A673 (cell line): ENCODE results near the gene CXXC4. TPM values are rescaled to one million over a fixed set of nuclear protein-coding genes. Genes with fewer than 3 reads are reported as not detected.

Experiments used
- BruUV-seq: library from RNA; stranded (reverse); fragments of 400-500 nt; replicated peaks from 2 replicates; lab custom pipeline; 2021; lab: Mats Ljungman, UMichigan
- CTCF ChIA-PET: fragments of 300-600 bp; sonication (Branson Sonifier 250); formaldehyde crosslinking; loops from one replicate; lab custom pipeline; 2022; ENCODE audit warnings: antibody characterized with exemption; lab: Charles Lee
- POLR2A ChIA-PET: fragments of 300-600 bp; sonication (Branson Sonifier 250); formaldehyde crosslinking; loops from one replicate; lab custom pipeline; 2022; ENCODE audit warnings: antibody characterized with exemption; ENCODE audit not compliant: low non-redundant PET; lab: Charles Lee
- DNase-seq: peaks from one replicate; pipeline ENCODE4 v3.0.0-alpha.2; 2015; ENCODE audit warnings: low spot score
- H3K27ac ChIP-seq: fragments of 200-600 bp; sonication (generic); 2 replicates; pipeline ENCODE4 v1.5.1; 2016; ENCODE audit warnings: mixed run types, low read depth, mild to moderate bottlenecking, mixed read lengths, antibody characterized with exemption, low read length; ENCODE audit not compliant: poor library complexity, severe bottlenecking
- H3K27me3 ChIP-seq: fragments of 200-600 bp; sonication (generic); replicated peaks from 2 replicates; pipeline ENCODE4 v1.6.1; 2017; ENCODE audit warnings: mixed run types, low read depth, mild to moderate bottlenecking, mixed read lengths, antibody characterized with exemption, low read length; ENCODE audit not compliant: insufficient read depth, poor library complexity
- H3K36me3 ChIP-seq: fragments of 200-600 bp; sonication (generic); 2 replicates; pipeline ENCODE4 v1.6.1; 2016; ENCODE audit warnings: mixed run types, mild to moderate bottlenecking, mixed read lengths, antibody characterized with exemption, low read length; ENCODE audit not compliant: insufficient read depth, poor library complexity, severe bottlenecking
- H3K4me1 ChIP-seq: fragments of 200-600 bp; sonication (generic); 2 replicates; pipeline ENCODE4 v1.6.1; 2017; ENCODE audit warnings: mixed run types, mild to moderate bottlenecking, mixed read lengths, antibody characterized with exemption, low read length; ENCODE audit not compliant: insufficient read depth, poor library complexity, severe bottlenecking
- H3K4me3 ChIP-seq: fragments of 200-600 bp; sonication (generic); 2 replicates; pipeline ENCODE4 v1.5.1; 2016; ENCODE audit warnings: low read depth, mixed run types, mild to moderate bottlenecking, mixed read lengths, low read length; ENCODE audit not compliant: poor library complexity, severe bottlenecking
- H3K9me3 ChIP-seq: fragments of 200-600 bp; sonication (generic); 2 replicates; pipeline ENCODE4 v1.6.1; 2016; ENCODE audit warnings: mixed run types, low read depth, mild to moderate bottlenecking, mixed read lengths, antibody characterized with exemption, low read length; ENCODE audit not compliant: poor library complexity, severe bottlenecking
- CTCF ChIP-seq: fragments of 300-800, 200-600 bp; sonication (generic); conservative IDR thresholded peaks from 2 replicates; pipeline ENCODE4 v1.5.1; 2017; ENCODE audit warnings: low read depth, mild to moderate bottlenecking, antibody characterized with exemption, low read length, moderate library complexity, mixed read lengths
- EZH2 ChIP-seq: fragments of 200-600 bp; sonication (generic); IDR thresholded peaks from 2 replicates; pipeline ENCODE4 v1.6.1; 2017; ENCODE audit warnings: borderline replicate concordance, low read depth, mild to moderate bottlenecking, mixed read lengths, antibody characterized with exemption, low read length; ENCODE audit not compliant: poor library complexity, severe bottlenecking
- intact Hi-C: fragments of 100-400 bp; cut with micrococcal nuclease; formaldehyde crosslinking; loops from one replicate; pipeline ENCODE4 v1.10.0; 2022; ENCODE audit not compliant: unreplicated experiment
- total RNA-seq: library from RNA; stranded (reverse); gene quantifications from 2 replicates; pipeline ENCODE4 v1.2.3, GENCODE V29; 2021

Gene CXXC4
- total RNA-seq, 1 experiment from 2014 or later, result 1.8 TPM

DNA sequence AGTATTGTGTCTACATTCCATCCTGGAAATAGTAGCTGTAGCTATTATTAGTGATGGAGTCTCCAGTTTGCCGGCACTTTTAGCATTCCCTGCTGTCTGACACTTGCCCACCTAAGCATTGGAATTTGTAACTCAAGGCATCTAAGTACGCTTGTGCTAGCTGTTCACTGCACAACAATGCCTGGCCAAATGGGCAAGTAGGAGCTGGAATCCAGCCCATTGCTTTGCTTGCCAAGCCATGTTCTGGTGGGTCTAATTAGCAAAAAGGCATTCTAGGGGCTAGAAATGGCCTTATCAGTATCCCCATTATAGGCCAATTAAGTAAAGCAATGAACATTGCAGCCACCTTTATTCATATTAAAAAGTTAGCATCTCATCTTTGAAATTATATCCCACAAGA, 7.8 kb upstream of the CXXC4 start:
- POLR2A ChIA-PET, result no interaction called here
- CTCF ChIA-PET, result no interaction called here
- no TSS peak for BruUV-seq
- no peaks in the 10 kb centered on the region for H3K9me3 ChIP-seq
- H3K4me1 ChIP-seq, result no peaks in the 10 kb centered on the region
- TF ChIP-seq EZH2 (no peak), CTCF (no peak)
- no peak for DNase-seq
- no peak overlapping the region for H3K4me3 ChIP-seq
- H3K27me3 ChIP-seq, result no peaks in the 10 kb centered on the region
- H3K27ac ChIP-seq, result no peak overlapping the region
- intact Hi-C loops, result no loop called here
- H3K36me3 ChIP-seq, result no peaks in the 10 kb centered on the region

GRCh38 chr4:104501290-104501689, 6.6 kb upstream of the CXXC4 start:
- POLR2A ChIA-PET, result no interaction called here
- TF ChIP-seq CTCF, result no peak
- no peak for TF ChIP-seq EZH2
- no peak overlapping the region for H3K4me3 ChIP-seq
- H3K27ac ChIP-seq, result no peak overlapping the region
- H3K4me1 ChIP-seq, result peaks cover under 1% of the 10 kb centered on the region
- no peaks in the 10 kb centered on the region for H3K36me3 ChIP-seq
- intact Hi-C loops, result no loop called here
- BruUV-seq, result no TSS peak
- no peaks in the 10 kb centered on the region for H3K9me3 ChIP-seq
- CTCF ChIA-PET, result no interaction called here
- no peak for DNase-seq
- H3K27me3 ChIP-seq, result no peaks in the 10 kb centered on the region

- no peak overlapping the region for H3K27ac ChIP-seq
- no peaks in the 10 kb centered on the region for H3K27me3 ChIP-seq
- TF ChIP-seq EZH2 (no peak), CTCF (no peak)
- ChIA-PET POLR2A (no interaction called here), CTCF (no interaction called here)
- no peak for DNase-seq
- peaks cover 9% of the 10 kb centered on the region for H3K4me1 ChIP-seq
- BruUV-seq, result no TSS peak
- no peak overlapping the region for H3K4me3 ChIP-seq
- H3K9me3 ChIP-seq, result no peaks in the 10 kb centered on the region
- no peaks in the 10 kb centered on the region for H3K36me3 ChIP-seq
- intact Hi-C loops, result no loop called here
Measured at GRCh38 chr4:104500442-104500841, 5.7 kb upstream of the CXXC4 start.
